ENCODE results near the gene NET1. TPM values are rescaled to one million over a fixed set of nuclear protein-coding genes. Genes with fewer than 3 reads are reported as not detected.

NET1 gene
- total RNA-seq, 1 donor from 2014 or later: 57.7 TPM

DNA sequence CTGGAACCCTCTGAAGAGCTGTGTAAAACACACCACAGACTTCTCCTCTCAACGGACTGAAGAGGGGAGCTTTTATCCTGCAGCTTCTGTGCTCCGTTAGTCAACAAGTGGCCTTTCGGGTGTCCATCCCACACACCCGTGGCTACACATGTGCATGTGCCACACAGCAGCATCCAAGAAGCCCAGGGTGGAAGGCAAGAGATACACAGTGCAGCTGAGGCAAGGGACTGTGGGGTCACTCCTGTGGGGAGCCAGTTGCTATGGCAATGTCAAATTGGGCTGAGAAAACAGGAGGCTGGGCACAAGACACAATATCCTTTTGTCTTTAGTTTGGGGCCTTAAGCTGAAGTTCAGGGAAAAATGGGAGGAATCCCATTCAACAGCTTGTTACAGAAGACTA lies 28.7 kb downstream of the NET1 start:
- no peak overlapping the region for H3K27ac Mint-ChIP-seq (ENCODE audit: unreplicated experiment)
- H3K4me1 Mint-ChIP-seq (ENCODE audit: unreplicated experiment): peaks cover 14% of the 10 kb centered on the region
- H3K9me3 Mint-ChIP-seq (ENCODE audit: unreplicated experiment): no peaks in the 10 kb centered on the region
- no peak for DNase-seq (ENCODE audit: low spot score)
- TF ChIP-seq CTCF (IDR thresholded peaks at IDR 0.05; ENCODE audit: unreplicated experiment): no peak
- H3K27me3 Mint-ChIP-seq (ENCODE audit: unreplicated experiment): peaks cover 2% of the 10 kb centered on the region
- H3K36me3 Mint-ChIP-seq (ENCODE audit: low read depth, unreplicated experiment): no peaks in the 10 kb centered on the region
- no peak overlapping the region for H3K4me3 Mint-ChIP-seq (ENCODE audit: unreplicated experiment)

DNA sequence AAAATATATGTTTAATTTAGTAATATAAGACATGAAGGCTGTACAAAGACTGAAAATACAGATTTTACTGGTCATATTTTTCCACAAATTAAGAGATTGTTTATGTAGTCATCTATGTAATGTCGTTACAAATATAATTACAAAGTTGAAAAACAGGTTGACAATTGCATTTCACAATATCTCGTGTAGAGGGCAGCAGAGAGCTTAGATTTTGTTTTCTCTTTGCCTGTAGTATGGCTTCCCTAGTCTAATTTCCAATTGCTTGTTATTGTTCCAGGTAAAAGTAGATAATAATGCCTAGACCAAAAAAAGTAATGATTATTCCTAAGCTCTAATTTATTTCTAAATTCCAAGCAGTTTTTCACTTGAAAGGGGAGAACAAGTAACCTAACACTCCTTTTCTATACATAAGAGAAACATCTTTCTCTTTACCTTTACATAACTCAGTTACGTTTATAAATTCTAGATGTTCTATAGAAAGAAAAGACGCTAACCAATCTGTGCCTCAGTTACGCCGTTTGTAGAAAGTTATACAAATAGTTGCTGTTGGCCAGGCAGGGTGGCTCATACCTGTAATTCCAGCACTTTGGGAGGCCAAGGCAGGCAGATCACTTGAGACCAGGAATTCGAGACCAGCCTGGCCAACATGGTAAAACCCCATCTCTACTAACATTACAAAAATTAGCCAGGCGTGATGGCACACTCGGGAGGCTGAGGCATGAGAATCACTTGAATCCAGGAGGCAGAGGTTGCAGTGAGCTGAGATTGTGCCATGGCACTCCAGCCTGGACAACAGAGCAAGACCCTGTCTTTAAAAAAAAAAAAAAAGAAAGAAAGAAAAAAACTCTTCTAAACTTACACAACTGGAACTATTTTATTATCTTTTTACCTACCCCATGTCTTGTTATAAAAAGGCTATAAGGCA lies 30.0 kb downstream of the NET1 start:
- peak; percentile 79 for TF ChIP-seq CTCF (IDR thresholded peaks at IDR 0.05; ENCODE audit: unreplicated experiment)
- Mint-ChIP-seq H3K4me3 (ENCODE audit: unreplicated experiment) (no peak overlapping the region), H3K36me3 (ENCODE audit: low read depth, unreplicated experiment) (no peaks in the 10 kb centered on the region), H3K9me3 (ENCODE audit: unreplicated experiment) (no peaks in the 10 kb centered on the region), H3K27me3 (ENCODE audit: unreplicated experiment) (peaks cover 3% of the 10 kb centered on the region), H3K27ac (ENCODE audit: unreplicated experiment) (no peak overlapping the region), H3K4me1 (ENCODE audit: unreplicated experiment) (peaks cover 16% of the 10 kb centered on the region)
- DNase-seq (ENCODE audit: low spot score): peak; percentile 49

DNA sequence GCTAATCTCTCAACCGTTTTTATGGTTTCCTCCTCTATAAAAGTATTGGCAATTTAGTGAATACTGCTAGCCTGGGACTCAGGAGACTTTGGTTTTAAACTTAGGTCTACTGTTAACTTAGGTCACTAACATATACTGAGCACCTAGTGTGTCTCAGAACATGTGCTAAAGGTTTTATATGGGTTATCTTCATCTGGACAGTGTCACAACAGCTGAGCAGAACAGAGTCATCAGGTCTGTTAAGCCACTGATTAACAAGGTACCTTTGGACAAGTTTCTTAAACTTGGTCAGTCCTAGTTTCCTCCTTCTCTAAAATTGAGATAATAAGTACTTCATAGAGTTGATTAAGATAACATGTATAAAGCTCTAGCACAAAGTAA lies 30.6 kb downstream of the NET1 start:
- DNase-seq (ENCODE audit: low spot score): no peak
- Mint-ChIP-seq H3K36me3 (ENCODE audit: low read depth, unreplicated experiment) (no peaks in the 10 kb centered on the region), H3K9me3 (ENCODE audit: unreplicated experiment) (no peaks in the 10 kb centered on the region), H3K4me3 (ENCODE audit: unreplicated experiment) (no peak overlapping the region), H3K27ac (ENCODE audit: unreplicated experiment) (no peak overlapping the region), H3K27me3 (ENCODE audit: unreplicated experiment) (peaks cover 3% of the 10 kb centered on the region), H3K4me1 (ENCODE audit: unreplicated experiment) (peaks cover 12% of the 10 kb centered on the region)
- TF ChIP-seq CTCF (IDR thresholded peaks at IDR 0.05; ENCODE audit: unreplicated experiment): no peak

DNA sequence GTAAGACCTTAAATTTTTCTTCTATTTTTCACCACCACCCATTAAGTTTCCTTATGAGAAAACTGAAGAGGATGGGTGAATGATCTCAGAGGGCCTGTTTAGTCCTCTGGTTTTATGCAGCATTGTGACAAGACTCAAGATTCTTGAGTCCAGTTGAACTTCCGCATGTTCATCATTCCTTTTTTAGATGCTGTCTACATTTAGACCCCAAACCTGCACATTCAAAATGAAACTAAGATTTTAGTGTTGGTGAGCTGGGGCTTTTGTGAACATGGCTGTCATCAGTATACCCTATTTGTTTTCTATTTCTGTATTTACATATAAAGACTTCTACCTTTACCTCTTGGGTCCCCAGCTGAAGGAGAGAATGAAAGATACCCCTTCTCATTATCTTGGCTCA lies 31.1 kb downstream of the NET1 start:
- no peak overlapping the region for H3K4me3 Mint-ChIP-seq (ENCODE audit: unreplicated experiment)
- H3K36me3 Mint-ChIP-seq (ENCODE audit: low read depth, unreplicated experiment): no peaks in the 10 kb centered on the region
- H3K27ac Mint-ChIP-seq (ENCODE audit: unreplicated experiment): no peak overlapping the region
- no peaks in the 10 kb centered on the region for H3K9me3 Mint-ChIP-seq (ENCODE audit: unreplicated experiment)
- H3K4me1 Mint-ChIP-seq (ENCODE audit: unreplicated experiment): peaks cover 15% of the 10 kb centered on the region
- TF ChIP-seq CTCF (IDR thresholded peaks at IDR 0.05; ENCODE audit: unreplicated experiment): no peak
- no peak for DNase-seq (ENCODE audit: low spot score)
- H3K27me3 Mint-ChIP-seq (ENCODE audit: unreplicated experiment): peaks cover 3% of the 10 kb centered on the region

- no peaks in the 10 kb centered on the region for H3K9me3 Mint-ChIP-seq (ENCODE audit: unreplicated experiment)
- TF ChIP-seq CTCF (IDR thresholded peaks at IDR 0.05; ENCODE audit: unreplicated experiment): no peak
- H3K27ac Mint-ChIP-seq (ENCODE audit: unreplicated experiment): no peak overlapping the region
- H3K36me3 Mint-ChIP-seq (ENCODE audit: low read depth, unreplicated experiment): no peaks in the 10 kb centered on the region
- H3K4me3 Mint-ChIP-seq (ENCODE audit: unreplicated experiment): no peak overlapping the region
- H3K27me3 Mint-ChIP-seq (ENCODE audit: unreplicated experiment): peaks cover 3% of the 10 kb centered on the region
- no peak for DNase-seq (ENCODE audit: low spot score)
- peaks cover 19% of the 10 kb centered on the region for H3K4me1 Mint-ChIP-seq (ENCODE audit: unreplicated experiment)
These were observed 32.6 kb downstream of the NET1 start for GRCh38 chr10:5445006-5445405.

Measured in endothelial cell (in vitro differentiated cells).